ENCODE measurements around the gene KSR1.
"Not testable (repeated sequence)": the region's sequence is repeated elsewhere in the genome, so short reads cannot be mapped to it uniquely, and the experiment has no call there.

KSR1 gene

GRCh38 chr17:27455914-27456680 is at the start of gene KSR1:
TSS of gene KSR1 (plus strand) at chr17:27456448. CDS start at chr17:27456644, 196 bp downstream.
- peak within 1 kb of the TSS; percentile 59 for H3K9ac ChIP-seq (ENCODE audit: low read depth, low read length)
- H3K27ac ChIP-seq (ENCODE audit: low read depth, low read length), result peak within 1 kb of the TSS; percentile 75
- H3K9me3 ChIP-seq (ENCODE audit: control insufficient read depth, insufficient read depth, low read length), result no peaks in the 10 kb centered on the region
- no peaks in the 10 kb centered on the region for H3K36me3 ChIP-seq (ENCODE audit: control insufficient read depth, insufficient read depth, low read length)
- H3K4me3 ChIP-seq (ENCODE audit: low read depth, low read length), result peak within 1 kb of the TSS; percentile 82
- H3K27me3 ChIP-seq (ENCODE audit: control insufficient read depth, insufficient read depth, low read length), result no peaks in the 10 kb centered on the region; the same call in 1 of the 2 replicates
- peaks cover 32% of the 10 kb centered on the region for H3K4me1 ChIP-seq (ENCODE audit: control insufficient read depth, insufficient read depth, low read length)

GRCh38 chr17:27407916-27408864 is 48.1 kb upstream of the KSR1 start:
- Histone ChIP-seq H3K9me3 (ENCODE audit: control insufficient read depth, insufficient read depth, low read length) (no peaks in the 10 kb centered on the region), H3K27me3 (ENCODE audit: control insufficient read depth, insufficient read depth, low read length) (no peaks in the 10 kb centered on the region), H3K9ac (ENCODE audit: low read depth, low read length) (no peak overlapping the region), H3K36me3 (ENCODE audit: control insufficient read depth, insufficient read depth, low read length) (no peaks in the 10 kb centered on the region), H3K4me1 (ENCODE audit: control insufficient read depth, insufficient read depth, low read length) (peaks cover 5% of the 10 kb centered on the region; the same call in 1 of the 2 replicates), H3K27ac (ENCODE audit: low read depth, low read length) (no peak overlapping the region), H3K4me3 (ENCODE audit: low read depth, low read length) (no peak overlapping the region)

DNA sequence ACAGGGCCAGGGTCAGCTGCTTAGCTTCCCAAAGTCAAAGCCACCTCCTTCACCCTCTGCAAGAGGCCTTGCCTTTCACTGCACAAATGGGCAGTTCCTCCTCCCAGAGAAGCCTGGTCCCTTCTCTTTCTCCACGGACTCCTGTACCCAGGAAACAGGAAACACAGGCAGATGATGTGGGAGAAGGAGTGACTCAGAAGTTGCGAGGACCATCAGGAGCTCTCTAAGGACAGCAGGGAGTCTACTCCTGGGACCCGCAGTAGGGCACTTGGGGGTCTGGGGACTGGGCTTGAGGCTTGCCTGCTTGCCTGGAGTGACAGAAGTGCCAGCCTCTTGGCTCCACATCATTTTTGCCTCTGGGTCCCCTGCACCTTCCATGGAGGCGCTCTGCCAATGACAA is 47.4 kb upstream of the KSR1 start:
- Histone ChIP-seq H3K27me3 (ENCODE audit: control insufficient read depth, insufficient read depth, low read length) (no peaks in the 10 kb centered on the region), H3K9ac (ENCODE audit: low read depth, low read length) (no peak overlapping the region), H3K27ac (ENCODE audit: low read depth, low read length) (no peak overlapping the region), H3K4me1 (ENCODE audit: control insufficient read depth, insufficient read depth, low read length) (peaks cover under 1% of the 10 kb centered on the region; the same call in 1 of the 2 replicates), H3K36me3 (ENCODE audit: control insufficient read depth, insufficient read depth, low read length) (no peaks in the 10 kb centered on the region), H3K9me3 (ENCODE audit: control insufficient read depth, insufficient read depth, low read length) (no peaks in the 10 kb centered on the region), H3K4me3 (ENCODE audit: low read depth, low read length) (no peak overlapping the region)

GRCh38 chr17:27412158-27412557 is 44.1 kb upstream of the KSR1 start:
- H3K9me3 ChIP-seq (ENCODE audit: control insufficient read depth, insufficient read depth, low read length); H3K27me3 ChIP-seq (ENCODE audit: control insufficient read depth, insufficient read depth, low read length); H3K9ac ChIP-seq (ENCODE audit: low read depth, low read length); H3K4me3 ChIP-seq (ENCODE audit: low read depth, low read length); H3K4me1 ChIP-seq (ENCODE audit: control insufficient read depth, insufficient read depth, low read length); H3K27ac ChIP-seq (ENCODE audit: low read depth, low read length); H3K36me3 ChIP-seq (ENCODE audit: control insufficient read depth, insufficient read depth, low read length): not testable (repeated sequence)

- Histone ChIP-seq H3K4me3 (ENCODE audit: low read depth, low read length) (no peak overlapping the region), H3K4me1 (ENCODE audit: control insufficient read depth, insufficient read depth, low read length) (no peaks in the 10 kb centered on the region), H3K27ac (ENCODE audit: low read depth, low read length) (no peak overlapping the region), H3K9me3 (ENCODE audit: control insufficient read depth, insufficient read depth, low read length) (no peaks in the 10 kb centered on the region), H3K36me3 (ENCODE audit: control insufficient read depth, insufficient read depth, low read length) (no peaks in the 10 kb centered on the region), H3K9ac (ENCODE audit: low read depth, low read length) (no peak overlapping the region), H3K27me3 (ENCODE audit: control insufficient read depth, insufficient read depth, low read length) (no peaks in the 10 kb centered on the region)
These were observed 42.9 kb upstream of the KSR1 start for GRCh38 chr17:27413315-27413714.

GRCh38 chr17:27413792-27414191 is 42.5 kb upstream of the KSR1 start:
- Histone ChIP-seq H3K9me3 (ENCODE audit: control insufficient read depth, insufficient read depth, low read length) (no peaks in the 10 kb centered on the region), H3K36me3 (ENCODE audit: control insufficient read depth, insufficient read depth, low read length) (no peaks in the 10 kb centered on the region), H3K27ac (ENCODE audit: low read depth, low read length) (no peak overlapping the region), H3K27me3 (ENCODE audit: control insufficient read depth, insufficient read depth, low read length) (no peaks in the 10 kb centered on the region), H3K4me3 (ENCODE audit: low read depth, low read length) (no peak overlapping the region), H3K4me1 (ENCODE audit: control insufficient read depth, insufficient read depth, low read length) (no peaks in the 10 kb centered on the region), H3K9ac (ENCODE audit: low read depth, low read length) (no peak overlapping the region)

DNA sequence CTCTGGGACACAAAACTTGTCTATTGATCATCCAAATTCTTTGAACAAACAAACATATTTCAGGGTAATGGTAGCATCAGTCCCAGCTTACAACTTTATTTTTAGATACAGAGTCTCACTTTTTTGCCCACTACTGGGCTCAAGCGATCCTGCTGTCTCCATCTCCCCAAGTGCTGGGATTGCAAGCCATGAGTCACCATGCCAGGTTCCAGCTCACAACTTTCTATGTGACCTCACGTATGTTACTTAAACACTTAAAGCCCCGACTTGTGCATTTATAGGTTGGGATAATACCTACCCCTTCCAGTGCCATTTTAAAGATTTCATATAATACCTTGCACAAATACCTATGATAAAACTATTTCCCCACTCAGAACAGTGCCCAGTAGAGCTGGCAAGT is 42.0 kb upstream of the KSR1 start:
- H3K36me3 ChIP-seq (ENCODE audit: control insufficient read depth, insufficient read depth, low read length), result no peaks in the 10 kb centered on the region
- no peaks in the 10 kb centered on the region for H3K27me3 ChIP-seq (ENCODE audit: control insufficient read depth, insufficient read depth, low read length)
- no peak overlapping the region for H3K9ac ChIP-seq (ENCODE audit: low read depth, low read length)
- H3K9me3 ChIP-seq (ENCODE audit: control insufficient read depth, insufficient read depth, low read length), result no peaks in the 10 kb centered on the region
- H3K4me1 ChIP-seq (ENCODE audit: control insufficient read depth, insufficient read depth, low read length), result no peaks in the 10 kb centered on the region
- H3K4me3 ChIP-seq (ENCODE audit: low read depth, low read length), result no peak overlapping the region
- no peak overlapping the region for H3K27ac ChIP-seq (ENCODE audit: low read depth, low read length)

DNA sequence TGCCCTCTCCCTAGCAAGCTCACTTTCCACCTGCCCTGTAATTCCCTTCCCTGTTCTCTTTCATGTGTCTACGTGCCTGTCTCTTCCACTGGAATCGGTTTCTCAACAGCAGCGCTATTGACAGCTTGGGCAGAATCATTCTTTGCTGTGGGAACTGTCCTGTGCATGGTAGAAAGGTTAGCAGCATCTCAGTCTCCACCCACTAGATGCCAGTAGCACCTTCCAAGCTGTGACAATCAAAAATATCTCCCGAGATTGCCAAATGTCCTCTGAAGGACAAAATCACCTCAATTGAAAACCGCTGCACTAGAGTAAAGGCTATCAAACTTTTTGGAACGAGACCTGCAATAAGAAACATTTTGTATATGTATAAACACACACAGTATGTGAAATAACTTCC is 41.6 kb upstream of the KSR1 start:
- H3K27ac ChIP-seq (ENCODE audit: low read depth, low read length), result no peak overlapping the region
- no peak overlapping the region for H3K9ac ChIP-seq (ENCODE audit: low read depth, low read length)
- H3K4me3 ChIP-seq (ENCODE audit: low read depth, low read length), result no peak overlapping the region
- H3K27me3 ChIP-seq (ENCODE audit: control insufficient read depth, insufficient read depth, low read length), result no peaks in the 10 kb centered on the region
- H3K4me1 ChIP-seq (ENCODE audit: control insufficient read depth, insufficient read depth, low read length), result no peaks in the 10 kb centered on the region
- no peaks in the 10 kb centered on the region for H3K36me3 ChIP-seq (ENCODE audit: control insufficient read depth, insufficient read depth, low read length)
- H3K9me3 ChIP-seq (ENCODE audit: control insufficient read depth, insufficient read depth, low read length), result no peaks in the 10 kb centered on the region

- H3K27ac ChIP-seq (ENCODE audit: low read depth, low read length), result no peak overlapping the region
- no peak overlapping the region for H3K4me3 ChIP-seq (ENCODE audit: low read depth, low read length)
- no peak overlapping the region for H3K9ac ChIP-seq (ENCODE audit: low read depth, low read length)
- no peaks in the 10 kb centered on the region for H3K36me3 ChIP-seq (ENCODE audit: control insufficient read depth, insufficient read depth, low read length)
- H3K9me3 ChIP-seq (ENCODE audit: control insufficient read depth, insufficient read depth, low read length), result no peaks in the 10 kb centered on the region
- no peaks in the 10 kb centered on the region for H3K27me3 ChIP-seq (ENCODE audit: control insufficient read depth, insufficient read depth, low read length)
- no peaks in the 10 kb centered on the region for H3K4me1 ChIP-seq (ENCODE audit: control insufficient read depth, insufficient read depth, low read length)
These were observed 41.0 kb upstream of the KSR1 start for GRCh38 chr17:27415120-27415795.

DNA sequence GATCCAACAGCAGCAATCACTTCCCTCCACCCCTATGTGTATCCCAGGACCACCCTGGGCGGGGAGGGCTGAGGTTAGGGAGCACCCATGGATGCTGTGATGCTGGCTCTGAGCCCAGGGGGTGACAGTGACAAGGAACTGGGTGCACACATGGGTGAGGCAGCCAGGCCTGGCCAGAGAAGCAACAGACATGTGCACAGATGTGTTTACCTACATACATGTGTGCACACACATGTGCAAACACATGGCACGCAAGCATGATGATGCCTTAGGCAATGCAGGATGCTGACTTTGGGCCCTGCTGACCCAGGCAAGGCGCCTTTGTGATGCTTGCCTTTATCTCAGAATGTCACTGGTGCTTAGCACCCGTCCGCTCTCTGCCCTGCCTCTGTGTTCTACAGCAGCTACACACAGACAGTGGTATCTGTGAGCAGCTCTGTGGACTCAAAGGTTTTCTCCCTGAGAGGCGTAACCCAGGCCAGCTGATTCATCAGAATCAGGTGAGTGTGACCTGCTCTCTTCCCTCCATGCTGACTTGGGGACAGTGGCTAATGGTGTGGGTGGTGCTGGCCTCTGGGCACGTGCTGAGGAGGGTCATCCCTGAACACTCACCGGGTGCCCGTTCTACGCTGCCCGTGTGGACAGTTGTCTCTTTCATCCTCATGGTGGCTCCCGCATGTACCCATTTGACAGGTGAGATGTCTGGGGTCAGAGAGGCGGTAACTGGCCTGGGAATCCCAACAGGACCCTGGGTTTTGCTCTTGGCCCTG is 38.5 kb upstream of the KSR1 start:
- Histone ChIP-seq H3K9ac (ENCODE audit: low read depth, low read length) (no peak overlapping the region), H3K9me3 (ENCODE audit: control insufficient read depth, insufficient read depth, low read length) (no peaks in the 10 kb centered on the region), H3K27ac (ENCODE audit: low read depth, low read length) (no peak overlapping the region), H3K4me3 (ENCODE audit: low read depth, low read length) (no peak overlapping the region), H3K4me1 (ENCODE audit: control insufficient read depth, insufficient read depth, low read length) (no peaks in the 10 kb centered on the region), H3K27me3 (ENCODE audit: control insufficient read depth, insufficient read depth, low read length) (no peaks in the 10 kb centered on the region), H3K36me3 (ENCODE audit: control insufficient read depth, insufficient read depth, low read length) (no peaks in the 10 kb centered on the region)

Data from HUES48 (cell line).